ENCODE data around the gene CDK9.

CDK9 gene

DNA sequence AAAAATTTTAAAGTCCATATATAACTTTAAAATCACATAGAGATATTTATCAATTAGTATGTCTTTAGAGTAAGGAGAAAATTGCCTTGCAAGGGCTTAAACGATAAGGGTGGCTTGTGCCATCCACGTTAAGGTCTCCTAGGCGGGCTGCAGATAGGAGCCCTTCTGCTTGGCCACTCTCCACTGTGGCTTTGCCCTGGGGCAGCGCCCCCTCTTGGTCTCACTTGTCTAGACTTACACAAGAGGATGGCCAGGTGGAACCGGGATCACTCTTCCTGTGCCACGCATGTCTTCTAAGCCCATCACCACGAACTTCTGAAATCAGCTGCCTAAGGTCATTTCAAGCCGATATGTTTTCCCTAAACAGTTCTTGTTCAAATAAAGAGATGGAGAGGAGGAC lies 19.8 kb downstream of the CDK9 start:
- DNase-seq, result peak; percentile 35

GRCh38 chr9:127806871-127807270 lies 21.0 kb downstream of the CDK9 start:
- DNase-seq, result no peak

DNA sequence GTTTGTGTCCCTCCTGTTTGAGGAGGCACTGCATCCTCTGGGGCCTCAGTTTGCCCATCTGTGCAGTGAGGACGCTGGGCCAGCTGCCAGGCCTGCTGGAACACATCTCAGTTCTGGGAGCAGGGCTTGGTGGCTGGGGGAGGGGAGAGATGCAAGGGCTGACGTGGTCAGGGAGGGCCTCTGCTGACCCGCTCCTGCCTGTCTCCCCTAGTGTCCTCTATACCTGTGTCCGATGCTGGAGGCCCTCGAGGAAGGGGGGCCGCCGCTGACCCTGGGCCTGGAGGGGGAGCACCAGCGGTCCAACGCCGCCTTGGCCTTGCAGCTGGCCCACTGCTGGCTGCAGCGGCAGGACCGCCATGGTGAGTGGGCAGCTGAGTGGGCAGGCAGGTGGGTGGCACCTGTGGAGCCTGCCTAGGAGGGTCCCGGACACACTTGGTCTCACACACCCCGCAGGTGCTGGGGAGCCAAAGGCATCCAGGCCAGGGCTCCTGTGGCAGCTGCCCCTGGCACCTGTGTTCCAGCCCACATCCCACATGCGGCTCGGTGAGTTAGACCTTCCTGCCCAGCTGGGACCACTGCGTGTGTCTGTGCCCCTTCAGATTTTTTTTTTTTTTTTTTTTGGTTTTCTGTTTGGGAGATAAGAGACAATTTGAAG lies 22.6 kb downstream of the CDK9 start:
- DNase-seq, result no peak

DNA sequence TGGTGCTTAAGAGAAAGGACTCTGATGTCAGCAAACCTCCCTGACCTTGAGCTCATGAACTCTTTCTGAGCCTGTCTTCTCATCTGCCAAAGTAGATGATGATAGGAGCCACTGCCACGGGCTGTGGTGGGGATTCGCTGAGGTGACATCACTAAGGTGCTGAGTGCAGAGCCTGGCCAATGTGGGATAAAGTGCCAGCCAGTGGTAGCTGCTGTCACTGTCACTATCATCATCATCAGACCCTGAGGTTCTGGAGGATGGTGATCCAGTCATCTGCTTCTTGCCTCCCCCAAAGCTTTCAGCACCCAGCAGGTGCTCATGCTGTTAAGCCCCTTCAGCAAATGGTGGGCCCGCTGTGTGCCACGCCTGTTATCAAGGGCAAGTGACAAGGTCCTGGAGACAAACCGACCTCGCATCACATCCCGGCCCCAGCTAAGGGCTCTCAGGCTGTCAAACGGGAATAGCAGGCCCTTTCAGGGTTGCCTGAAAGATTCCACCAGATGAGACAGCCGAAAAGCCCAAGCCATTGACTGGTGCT lies 23.2 kb downstream of the CDK9 start:
- DNase-seq, result no peak

- no peak for DNase-seq
These were observed 23.9 kb downstream of the CDK9 start for GRCh38 chr9:127809540-127810377.

DNA sequence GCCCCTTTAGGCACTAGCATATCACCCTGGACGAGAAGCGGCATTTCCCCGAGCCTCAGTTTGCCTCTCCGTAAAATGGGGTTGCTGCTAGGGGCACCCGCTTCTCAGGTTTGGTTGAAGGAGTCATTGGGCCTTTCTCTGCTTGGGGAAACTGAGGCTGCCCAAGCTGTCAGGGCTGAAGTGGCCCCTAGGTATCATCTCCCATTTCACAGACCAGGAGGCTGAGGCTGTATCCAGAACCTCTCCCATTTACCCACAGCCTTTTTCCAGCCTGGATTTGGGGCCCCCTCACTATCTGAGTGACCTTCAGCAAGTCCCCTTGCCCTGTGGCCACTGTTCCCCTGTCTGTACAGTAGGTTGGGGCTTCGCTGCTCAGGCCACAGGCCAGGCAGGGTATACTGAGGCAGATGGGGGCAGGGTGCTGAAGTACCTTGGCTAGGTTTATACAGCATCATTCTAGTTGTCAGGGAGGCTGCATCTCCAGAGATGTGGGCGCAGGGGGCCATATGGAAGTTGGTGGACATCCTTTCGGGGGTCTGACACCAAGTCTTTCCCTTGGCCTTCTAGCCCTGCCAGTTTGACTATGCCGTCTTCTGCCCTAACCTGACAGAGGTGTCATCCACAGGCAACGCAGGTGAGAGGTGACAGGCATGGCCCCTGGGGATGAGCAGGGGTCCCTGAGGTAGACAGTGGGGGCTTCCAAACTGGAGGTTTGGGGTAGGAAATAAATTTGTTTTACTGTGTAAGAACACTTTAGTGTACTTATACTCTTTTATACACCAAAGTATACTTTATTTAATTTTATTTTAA lies 24.7 kb downstream of the CDK9 start:
- DNase-seq, result no peak

GRCh38 chr9:127812011-127812410 lies 26.2 kb downstream of the CDK9 start:
- no peak for DNase-seq

GRCh38 chr9:127812936-127813675 lies 27.3 kb downstream of the CDK9 start:
- no peak for DNase-seq

GRCh38 chr9:127813686-127814226 lies 27.9 kb downstream of the CDK9 start:
- DNase-seq, result no peak

DNA sequence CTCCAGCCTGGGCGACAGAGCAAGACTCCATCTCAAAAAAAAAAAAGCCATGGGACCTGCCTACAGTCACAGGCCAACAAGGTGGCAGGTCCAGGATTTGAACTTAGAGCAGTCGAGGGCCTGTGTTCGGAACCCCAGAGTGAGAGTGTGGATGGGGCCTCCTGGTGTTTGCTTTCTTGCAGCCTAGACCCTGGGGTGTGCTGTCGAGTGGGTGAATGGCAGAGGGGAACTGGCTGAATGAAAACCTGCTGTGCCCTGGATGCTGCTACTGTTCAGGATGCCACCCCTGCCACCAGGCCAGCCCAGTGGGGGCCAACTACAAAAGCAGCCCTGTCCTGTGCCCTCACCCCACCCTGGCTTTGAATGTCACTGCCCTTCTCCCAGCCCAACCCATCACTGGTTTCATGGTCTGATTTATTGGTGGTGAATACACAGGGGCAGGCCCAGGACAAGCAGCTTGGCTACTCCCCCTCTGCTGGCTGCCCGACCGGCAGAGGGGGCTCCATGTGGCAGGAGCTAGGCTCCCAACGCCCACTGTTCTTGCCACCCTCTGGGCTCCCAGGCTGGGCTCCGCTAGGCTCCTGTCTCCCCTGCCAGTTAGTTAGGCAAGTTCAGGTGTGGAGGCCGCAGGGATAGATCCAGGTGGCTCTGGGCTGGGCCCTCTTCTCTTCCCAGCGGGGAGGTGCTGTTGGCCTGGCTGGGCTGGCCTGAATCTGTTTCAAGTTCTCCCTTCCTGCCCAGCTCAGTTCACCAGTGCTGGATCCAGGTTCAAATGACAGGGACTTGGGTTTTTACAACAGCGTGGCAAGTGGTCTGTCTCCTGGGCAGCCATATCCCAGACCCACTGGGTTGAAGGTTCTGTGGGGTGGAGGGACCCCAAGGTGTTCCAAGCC lies 29.0 kb downstream of the CDK9 start:
- no peak for DNase-seq

DNA sequence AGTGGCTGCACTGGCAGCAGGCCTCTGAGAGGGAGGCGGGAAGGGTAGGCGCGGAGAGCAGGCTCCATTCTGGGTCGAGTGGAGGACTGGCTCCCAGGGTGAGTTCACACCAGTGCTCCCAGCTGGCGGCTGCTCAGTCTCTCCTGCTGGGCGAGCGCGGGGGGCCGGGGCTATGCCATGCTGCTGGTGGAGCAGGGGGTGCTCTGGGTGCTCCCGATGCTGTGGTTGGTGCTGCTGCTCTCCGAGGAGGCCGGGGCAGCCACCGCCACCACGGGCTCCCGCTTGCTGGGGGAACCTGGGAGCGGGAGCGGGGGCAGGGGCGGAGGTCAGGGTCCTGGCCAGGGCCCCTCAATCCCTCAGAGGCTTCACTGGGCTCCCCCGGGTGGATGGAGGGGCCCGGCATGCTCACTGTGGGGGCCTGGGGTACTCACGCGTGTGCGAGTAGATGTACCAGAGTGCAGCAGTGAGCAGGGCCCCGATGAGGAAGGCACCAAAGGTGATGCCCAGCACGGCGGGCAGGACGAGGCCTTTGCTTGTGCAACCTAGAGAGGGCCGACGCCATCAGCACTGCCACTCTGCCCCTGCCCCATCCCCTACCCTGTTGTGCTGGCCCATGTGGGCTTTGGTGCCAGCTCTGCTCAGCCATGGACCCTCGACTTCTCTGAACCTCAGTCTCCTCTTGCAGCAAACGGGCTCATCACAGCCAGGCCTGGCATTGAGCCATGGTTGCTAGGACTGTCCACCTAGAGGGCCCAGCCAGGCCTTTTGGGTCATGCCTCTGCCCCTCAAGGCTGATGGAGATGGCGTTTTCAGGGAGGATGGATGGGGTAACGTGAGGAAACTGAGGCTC lies 29.9 kb downstream of the CDK9 start:
- DNase-seq, result no peak

DNA sequence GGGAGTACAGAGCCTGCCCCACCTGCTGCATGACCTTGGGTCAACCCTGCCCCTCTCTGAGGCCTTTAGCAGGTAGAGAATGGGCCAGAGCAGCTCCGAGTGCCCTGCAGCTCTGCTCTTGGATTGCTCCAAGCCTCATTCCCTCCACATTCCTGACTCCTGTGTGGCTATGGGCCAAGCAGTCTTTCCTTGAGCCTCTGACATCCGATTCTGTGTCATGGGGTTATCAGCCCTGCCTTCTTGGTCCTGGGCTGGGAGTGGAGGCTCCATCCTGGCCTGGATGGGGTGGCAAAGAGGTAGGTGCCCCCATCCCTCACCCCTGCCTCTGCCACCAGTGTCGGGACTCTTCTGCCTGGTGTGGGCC lies 30.5 kb downstream of the CDK9 start:
- DNase-seq, result no peak

DNA sequence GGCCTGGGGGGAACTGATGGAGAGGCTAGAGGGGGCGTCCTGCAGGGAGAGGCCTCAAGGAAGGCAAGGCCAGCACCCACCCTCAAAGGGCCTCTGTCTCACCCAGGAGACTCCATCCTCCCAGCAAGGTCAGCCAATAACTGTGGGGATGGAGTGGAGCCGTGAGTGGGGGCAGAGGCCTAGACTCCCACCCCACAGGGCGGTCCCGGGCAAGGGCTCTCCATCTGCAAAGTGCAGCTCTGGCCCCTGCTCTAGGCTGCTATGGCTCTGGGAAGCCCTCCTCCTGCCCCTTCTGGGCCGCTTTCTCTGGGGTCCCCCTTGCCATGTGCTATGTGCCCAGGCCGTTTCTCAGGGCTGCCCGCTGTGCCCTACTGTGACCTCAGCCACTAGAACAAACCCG lies 30.9 kb downstream of the CDK9 start:
- DNase-seq, result no peak

GRCh38 chr9:127817881-127818434 lies 32.1 kb downstream of the CDK9 start:
- no peak for DNase-seq

DNA sequence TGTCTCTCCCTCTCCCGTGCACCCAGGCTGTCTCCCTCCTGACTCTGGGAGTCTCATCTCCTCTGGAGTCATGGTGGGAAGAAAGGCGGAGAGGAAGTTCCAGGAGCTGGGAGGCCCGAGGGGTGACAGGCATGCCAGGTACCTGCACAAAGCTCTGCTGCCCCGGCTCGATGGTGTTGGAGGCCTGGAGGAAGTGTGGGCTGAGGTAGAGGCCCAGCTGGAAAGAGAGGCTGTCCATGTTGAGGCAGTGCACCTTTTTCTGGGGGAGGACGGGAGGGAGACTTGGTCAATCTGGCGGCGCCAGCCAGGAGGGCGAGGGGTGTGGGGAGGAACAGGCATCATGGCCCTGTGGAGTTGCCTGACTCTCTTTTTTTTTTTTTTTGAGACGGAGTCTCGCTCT lies 32.7 kb downstream of the CDK9 start:
- no peak for DNase-seq

- no peak for DNase-seq
These were observed 36.3 kb downstream of the CDK9 start for GRCh38 chr9:127822108-127822507.

GRCh38 chr9:127825319-127826051 lies 39.7 kb downstream of the CDK9 start:
- peak; percentile 17 for DNase-seq

- no peak for DNase-seq
These were observed 40.5 kb downstream of the CDK9 start for GRCh38 chr9:127826253-127826913.

All from OCI-M1 (cell line).